ENCODE results near the gene AGBL4. TPM values are rescaled to one million over a fixed set of nuclear protein-coding genes. Genes with fewer than 3 reads are reported as not detected.

AGBL4 gene
- total RNA-seq, 1 experiment from 2014 or later, result 0.10 TPM

DNA sequence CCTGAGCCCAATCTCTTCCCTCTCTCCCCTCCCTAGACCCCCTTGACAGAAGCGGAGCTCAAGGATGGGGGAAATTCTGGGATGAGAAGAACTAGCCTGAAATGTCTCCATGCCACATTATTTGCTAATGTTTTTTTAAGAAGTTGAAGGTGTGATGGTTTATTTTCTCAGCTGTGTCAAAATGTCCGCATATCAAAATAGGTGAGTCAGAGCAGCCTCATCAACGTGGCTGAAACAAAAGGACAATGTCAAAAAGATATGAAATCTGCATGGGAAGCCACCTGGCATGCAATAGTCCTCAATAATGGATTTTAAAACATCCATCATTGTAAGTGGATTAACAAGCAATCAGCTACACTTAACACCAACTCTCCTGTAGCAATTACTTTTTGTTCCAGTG is 1348.5 kb downstream of the AGBL4 start:
- Histone ChIP-seq H3K9me3 (replicated peaks) (no peaks in the 10 kb centered on the region), H3K27me3 (peaks cover 11% of the 10 kb centered on the region), H3K4me1 (no peaks in the 10 kb centered on the region), H3K27ac (no peak overlapping the region), H3K36me3 (no peaks in the 10 kb centered on the region), H3K4me3 (no peak overlapping the region)
- no peak for DNase-seq

- Histone ChIP-seq H3K36me3 (no peaks in the 10 kb centered on the region), H3K9me3 (replicated peaks) (no peaks in the 10 kb centered on the region), H3K4me1 (no peaks in the 10 kb centered on the region), H3K4me3 (no peak overlapping the region), H3K27me3 (peaks cover 5% of the 10 kb centered on the region), H3K27ac (no peak overlapping the region)
- DNase-seq, result no peak
Observed at GRCh38 chr1:48674641-48675040, 1349.1 kb downstream of the AGBL4 start.

GRCh38 chr1:48673332-48674105 is 1350.2 kb downstream of the AGBL4 start:
- H3K36me3 ChIP-seq, result no peaks in the 10 kb centered on the region
- H3K27ac ChIP-seq, result no peak overlapping the region
- no peaks in the 10 kb centered on the region for H3K4me1 ChIP-seq
- H3K27me3 ChIP-seq, result peaks cover 4% of the 10 kb centered on the region
- no peak for DNase-seq
- no peak overlapping the region for H3K4me3 ChIP-seq
- no peaks in the 10 kb centered on the region for H3K9me3 ChIP-seq (replicated peaks)

DNA sequence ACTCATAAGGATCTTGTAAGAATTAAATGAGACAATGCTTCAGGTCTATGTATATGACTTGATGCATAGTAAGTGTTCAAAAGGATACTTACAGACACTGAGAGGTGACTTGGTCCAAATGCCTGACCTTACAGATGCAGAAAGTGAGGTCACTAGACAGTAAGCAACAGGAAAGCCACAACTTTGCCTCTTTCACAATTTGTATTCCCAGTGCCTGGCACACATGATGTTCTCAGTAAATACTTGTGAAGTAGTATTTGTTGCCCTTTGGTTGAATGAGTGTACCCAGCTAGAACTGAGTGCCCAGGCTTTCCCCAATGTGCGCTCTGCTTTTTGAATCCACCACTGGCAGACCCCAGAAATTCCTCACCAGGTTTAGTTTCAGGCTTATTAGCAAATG is 1352.2 kb downstream of the AGBL4 start:
- H3K27me3 ChIP-seq, result no peaks in the 10 kb centered on the region; the same call in 1 of the 2 replicates
- no peak overlapping the region for H3K27ac ChIP-seq
- no peaks in the 10 kb centered on the region for H3K9me3 ChIP-seq (replicated peaks)
- DNase-seq, result no peak
- H3K36me3 ChIP-seq, result no peaks in the 10 kb centered on the region
- H3K4me1 ChIP-seq, result no peaks in the 10 kb centered on the region
- no peak overlapping the region for H3K4me3 ChIP-seq

- H3K4me1 ChIP-seq, result no peaks in the 10 kb centered on the region
- no peaks in the 10 kb centered on the region for H3K36me3 ChIP-seq
- DNase-seq, result no peak
- H3K27ac ChIP-seq, result no peak overlapping the region
- H3K4me3 ChIP-seq, result no peak overlapping the region
- no peaks in the 10 kb centered on the region; the same call in 1 of the 2 replicates for H3K27me3 ChIP-seq
- no peaks in the 10 kb centered on the region for H3K9me3 ChIP-seq (replicated peaks)
Observed at GRCh38 chr1:48670234-48671020, 1353.3 kb downstream of the AGBL4 start.

DNA sequence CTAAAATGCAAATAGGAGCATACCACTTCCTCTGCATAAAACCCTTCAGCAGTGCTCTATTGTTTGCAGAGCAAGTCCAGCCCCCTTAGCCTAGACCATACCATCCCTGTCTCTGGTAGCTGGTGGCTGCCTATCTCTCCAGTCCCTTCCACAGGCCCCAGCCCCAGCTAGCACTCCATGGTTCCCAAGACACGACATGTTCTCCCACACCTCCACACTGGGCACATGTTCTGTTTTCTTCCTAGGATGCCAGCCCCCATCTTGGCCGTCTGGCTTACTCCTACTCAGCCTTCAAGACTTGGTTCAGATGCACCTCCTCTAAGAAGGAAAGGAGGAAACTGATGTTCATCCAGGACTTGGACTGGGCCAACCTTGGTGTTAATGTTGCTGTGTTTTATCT is 1355.4 kb downstream of the AGBL4 start:
- no peak overlapping the region for H3K27ac ChIP-seq
- H3K4me1 ChIP-seq, result no peaks in the 10 kb centered on the region
- H3K4me3 ChIP-seq, result no peak overlapping the region
- H3K27me3 ChIP-seq, result no peaks in the 10 kb centered on the region
- no peak for DNase-seq
- no peaks in the 10 kb centered on the region for H3K9me3 ChIP-seq (replicated peaks)
- H3K36me3 ChIP-seq, result no peaks in the 10 kb centered on the region

- Histone ChIP-seq H3K36me3 (no peaks in the 10 kb centered on the region), H3K27me3 (no peaks in the 10 kb centered on the region), H3K27ac (no peak overlapping the region), H3K4me3 (no peak overlapping the region), H3K4me1 (no peaks in the 10 kb centered on the region), H3K9me3 (replicated peaks) (no peaks in the 10 kb centered on the region)
- DNase-seq, result no peak
Observed at GRCh38 chr1:48667782-48668181, 1356.0 kb downstream of the AGBL4 start.

- DNase-seq, result no peak
- Histone ChIP-seq H3K4me3 (no peak overlapping the region), H3K9me3 (replicated peaks) (no peaks in the 10 kb centered on the region), H3K27me3 (no peaks in the 10 kb centered on the region), H3K27ac (no peak overlapping the region), H3K36me3 (no peaks in the 10 kb centered on the region), H3K4me1 (no peaks in the 10 kb centered on the region)
Observed at GRCh38 chr1:48665708-48666407, 1357.9 kb downstream of the AGBL4 start.

GRCh38 chr1:48661726-48662463 is 1361.9 kb downstream of the AGBL4 start:
- no peak overlapping the region for H3K4me3 ChIP-seq
- H3K27ac ChIP-seq, result no peak overlapping the region
- no peak for DNase-seq
- H3K36me3 ChIP-seq, result no peaks in the 10 kb centered on the region
- H3K4me1 ChIP-seq, result no peaks in the 10 kb centered on the region
- H3K9me3 ChIP-seq (replicated peaks), result no peaks in the 10 kb centered on the region
- peaks cover 3% of the 10 kb centered on the region; the same call in 1 of the 2 replicates for H3K27me3 ChIP-seq

GRCh38 chr1:48659801-48660200 is 1364.0 kb downstream of the AGBL4 start:
- no peaks in the 10 kb centered on the region for H3K9me3 ChIP-seq (replicated peaks)
- no peaks in the 10 kb centered on the region for H3K4me1 ChIP-seq
- H3K36me3 ChIP-seq, result no peaks in the 10 kb centered on the region
- H3K27ac ChIP-seq, result no peak overlapping the region
- peaks cover 6% of the 10 kb centered on the region for H3K27me3 ChIP-seq
- no peak for DNase-seq
- H3K4me3 ChIP-seq, result no peak overlapping the region

GRCh38 chr1:48657413-48657812 is 1366.3 kb downstream of the AGBL4 start:
- H3K4me3 ChIP-seq, result no peak overlapping the region
- no peak for DNase-seq
- no peaks in the 10 kb centered on the region for H3K36me3 ChIP-seq
- H3K27me3 ChIP-seq, result peaks cover 17% of the 10 kb centered on the region
- H3K4me1 ChIP-seq, result no peaks in the 10 kb centered on the region
- H3K9me3 ChIP-seq (replicated peaks), result no peaks in the 10 kb centered on the region
- H3K27ac ChIP-seq, result no peak overlapping the region

GRCh38 chr1:48654606-48655210 is 1369.0 kb downstream of the AGBL4 start:
- Histone ChIP-seq H3K36me3 (no peaks in the 10 kb centered on the region), H3K27ac (no peak overlapping the region)

GRCh38 chr1:48652334-48652733 is 1371.4 kb downstream of the AGBL4 start:
- Histone ChIP-seq H3K36me3 (no peaks in the 10 kb centered on the region), H3K27ac (no peak overlapping the region), H3K27me3 (peaks cover 20% of the 10 kb centered on the region), H3K4me1 (no peaks in the 10 kb centered on the region), H3K9me3 (replicated peaks) (no peaks in the 10 kb centered on the region), H3K4me3 (no peak overlapping the region)
- no peak for DNase-seq

More at GRCh38 chr1:48654606-48655210, 1369.0 kb downstream of the AGBL4 start:
- H3K9me3 ChIP-seq (replicated peaks), result no peaks in the 10 kb centered on the region
- H3K4me1 ChIP-seq, result no peaks in the 10 kb centered on the region
- DNase-seq, result no peak
- H3K27me3 ChIP-seq, result peaks cover 22% of the 10 kb centered on the region
- no peak overlapping the region for H3K4me3 ChIP-seq

DNA sequence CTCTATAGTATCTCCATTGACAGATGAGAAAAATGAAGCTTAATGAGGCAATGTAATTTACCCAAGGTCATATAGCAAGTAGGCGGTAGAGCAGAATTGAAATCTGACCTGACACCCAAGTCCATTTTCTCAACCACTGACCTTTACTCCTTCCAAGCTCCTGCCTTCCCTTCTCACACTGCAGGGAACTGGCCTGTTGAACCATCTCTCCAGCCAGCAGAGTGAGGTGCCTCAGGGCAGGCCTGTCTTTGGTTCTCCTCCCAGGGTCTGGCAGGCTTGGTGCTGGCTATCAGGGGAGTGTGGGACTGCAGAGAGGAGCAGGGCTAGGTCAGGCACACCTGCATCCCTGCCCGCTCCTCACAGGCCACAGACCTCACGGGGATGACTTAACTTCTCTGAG is 1373.9 kb downstream of the AGBL4 start:
- Histone ChIP-seq H3K27ac (no peak overlapping the region), H3K36me3 (no peaks in the 10 kb centered on the region), H3K27me3 (peaks cover 23% of the 10 kb centered on the region), H3K4me1 (no peaks in the 10 kb centered on the region), H3K9me3 (replicated peaks) (no peaks in the 10 kb centered on the region), H3K4me3 (no peak overlapping the region)
- no peak for DNase-seq

Measured in SJCRH30 (cell line).